HUES6 (cell line): ENCODE data around the gene SMIM9.
"Not testable (repeated sequence)": the region's sequence is repeated elsewhere in the genome, so short reads cannot be mapped to it uniquely, and the experiment has no call there.

Experiments
- H3K27ac ChIP-seq: 2 replicates; pipeline ENCODE4 v1.7.0; 2013; ENCODE audit warnings: low read depth, mild to moderate bottlenecking, low read length, inconsistent platforms
- H3K27me3 ChIP-seq: 2 replicates; pipeline ENCODE4 v1.6.1; 2013; ENCODE audit warnings: low read length; ENCODE audit not compliant: control insufficient read depth, insufficient read depth
- H3K36me3 ChIP-seq: 2 replicates; pipeline ENCODE4 v1.6.1; 2013; ENCODE audit warnings: low read length; ENCODE audit not compliant: control insufficient read depth, insufficient read depth
- H3K4me1 ChIP-seq: 2 replicates; pipeline ENCODE4 v1.6.1; 2013; ENCODE audit warnings: low read length; ENCODE audit not compliant: control insufficient read depth, insufficient read depth
- H3K4me3 ChIP-seq: 2 replicates; pipeline ENCODE4 v1.5.1; 2013; ENCODE audit warnings: low read depth, low read length
- H3K9ac ChIP-seq: one replicate; pipeline ENCODE4 v1.6.1; 2013; ENCODE audit warnings: mild to moderate bottlenecking, low read length
- H3K9me3 ChIP-seq: 2 replicates; pipeline ENCODE4 v1.6.1; 2013; ENCODE audit warnings: low read depth, low read length; ENCODE audit not compliant: control insufficient read depth, insufficient read depth

The SMIM9 gene

GRCh38 chrX:154828016-154828408 lies 6.5 kb downstream of the SMIM9 start:
- H3K9me3 ChIP-seq = peaks cover 38% of the 10 kb centered on the region
- no peaks in the 10 kb centered on the region for H3K27me3 ChIP-seq
- no peak overlapping the region for H3K4me3 ChIP-seq
- H3K9ac ChIP-seq = no peak overlapping the region
- H3K4me1 ChIP-seq = no peaks in the 10 kb centered on the region
- no peak overlapping the region for H3K27ac ChIP-seq
- no peaks in the 10 kb centered on the region for H3K36me3 ChIP-seq

GRCh38 chrX:154827194-154828015 lies 7.1 kb downstream of the SMIM9 start:
- no peaks in the 10 kb centered on the region for H3K36me3 ChIP-seq
- peaks cover 38% of the 10 kb centered on the region for H3K9me3 ChIP-seq
- H3K27me3 ChIP-seq = no peaks in the 10 kb centered on the region
- H3K4me3 ChIP-seq = no peak overlapping the region
- H3K4me1 ChIP-seq = 0 out of 2 replicates have a peak, but pooled peaks cover 2% of the 10 kb centered on the region
- no peak overlapping the region for H3K9ac ChIP-seq
- H3K27ac ChIP-seq = no peak overlapping the region

GRCh38 chrX:154825586-154825985 lies 8.9 kb downstream of the SMIM9 start:
- Histone ChIP-seq H3K4me1 (peaks cover 20% of the 10 kb centered on the region), H3K9me3 (peaks cover 36% of the 10 kb centered on the region)
- not testable (repeated sequence) for H3K27ac ChIP-seq, H3K27me3 ChIP-seq, H3K4me3 ChIP-seq, H3K9ac ChIP-seq, H3K36me3 ChIP-seq

GRCh38 chrX:154824638-154825037 lies 9.8 kb downstream of the SMIM9 start:
- H3K36me3 ChIP-seq = no peaks in the 10 kb centered on the region
- peaks cover 30% of the 10 kb centered on the region for H3K4me1 ChIP-seq
- peaks cover 37% of the 10 kb centered on the region for H3K9me3 ChIP-seq
- no peak overlapping the region for H3K27ac ChIP-seq
- no peak overlapping the region for H3K9ac ChIP-seq
- H3K4me3 ChIP-seq = no peak overlapping the region
- H3K27me3 ChIP-seq = no peaks in the 10 kb centered on the region

GRCh38 chrX:154822029-154822428 lies 12.4 kb downstream of the SMIM9 start:
- H3K36me3 ChIP-seq = no peaks in the 10 kb centered on the region
- H3K9me3 ChIP-seq = peaks cover 39% of the 10 kb centered on the region
- H3K27me3 ChIP-seq = no peaks in the 10 kb centered on the region
- peaks cover 33% of the 10 kb centered on the region for H3K4me1 ChIP-seq
- H3K27ac ChIP-seq = peak overlapping the region; percentile 55; the same call in 1 of the 2 replicates
- peak overlapping the region; percentile 21 for H3K9ac ChIP-seq
- H3K4me3 ChIP-seq = 0 out of 2 replicates have a peak overlapping the region, but pooled peaks have one; percentile 1

GRCh38 chrX:154821523-154821922 lies 12.9 kb downstream of the SMIM9 start:
- Histone ChIP-seq H3K36me3 (no peaks in the 10 kb centered on the region), H3K27me3 (no peaks in the 10 kb centered on the region), H3K9ac (peak overlapping the region; percentile 75), H3K4me3 (0 out of 2 replicates have a peak overlapping the region, but pooled peaks have one; percentile 1), H3K4me1 (peaks cover 33% of the 10 kb centered on the region), H3K27ac (peak overlapping the region; percentile 89; the same call in 1 of the 2 replicates), H3K9me3 (peaks cover 36% of the 10 kb centered on the region)

GRCh38 chrX:154819771-154820341 lies 14.6 kb downstream of the SMIM9 start:
- H3K9me3 ChIP-seq = peaks cover 35% of the 10 kb centered on the region
- H3K9ac ChIP-seq = peak overlapping the region; percentile 75
- H3K4me3 ChIP-seq = peak overlapping the region; percentile 35; the same call in 1 of the 2 replicates
- peaks cover 33% of the 10 kb centered on the region for H3K4me1 ChIP-seq
- no peaks in the 10 kb centered on the region for H3K27me3 ChIP-seq
- no peaks in the 10 kb centered on the region for H3K36me3 ChIP-seq
- H3K27ac ChIP-seq = peak overlapping the region; percentile 89; the same call in 1 of the 2 replicates

GRCh38 chrX:154818916-154819770 lies 15.3 kb downstream of the SMIM9 start:
- no peaks in the 10 kb centered on the region for H3K36me3 ChIP-seq
- H3K4me3 ChIP-seq = peak overlapping the region; percentile 35; the same call in 1 of the 2 replicates
- peak overlapping the region; percentile 73 for H3K9ac ChIP-seq
- peak overlapping the region; percentile 89; the same call in 1 of the 2 replicates for H3K27ac ChIP-seq
- H3K27me3 ChIP-seq = no peaks in the 10 kb centered on the region
- peaks cover 29% of the 10 kb centered on the region for H3K9me3 ChIP-seq
- H3K4me1 ChIP-seq = peaks cover 33% of the 10 kb centered on the region

GRCh38 chrX:154817048-154817618 lies 17.3 kb downstream of the SMIM9 start:
- H3K27me3 ChIP-seq, H3K36me3 ChIP-seq, H3K4me3 ChIP-seq, H3K27ac ChIP-seq, H3K9ac ChIP-seq: not testable (repeated sequence)
- peaks cover 29% of the 10 kb centered on the region for H3K4me1 ChIP-seq
- peaks cover 25% of the 10 kb centered on the region for H3K9me3 ChIP-seq

- not testable (repeated sequence) for H3K4me3 ChIP-seq, H3K27ac ChIP-seq, H3K36me3 ChIP-seq, H3K27me3 ChIP-seq, H3K9ac ChIP-seq
- Histone ChIP-seq H3K4me1 (peaks cover 21% of the 10 kb centered on the region), H3K9me3 (peaks cover 25% of the 10 kb centered on the region)
Measured at GRCh38 chrX:154816326-154816898, 18.1 kb downstream of the SMIM9 start.
